Measurements from ENCODE around the gene DLK2. TPM values are rescaled to one million over a fixed set of nuclear protein-coding genes. Genes with fewer than 3 reads are reported as not detected.

Gene DLK2
- total RNA-seq, 2 experiments from 2014 or later = 1.9 to 2.0 TPM

GRCh38 chr6:43494766-43495165 lies 39.4 kb upstream of the DLK2 start:
- ChIA-PET POLR2A (no interaction called here), CTCF (interaction anchor here (0.7 to 6.9 kb wide), 3 partner anchors 11 to 108 kb away, joined by 3 to 65 read pairs (median 4); no protein-coding TSS in a partner anchor)
- Mint-ChIP-seq H3K36me3 (ENCODE audit: low read depth) (peaks cover 8% of the 10 kb centered on the region), H3K27ac (peak overlapping the region; percentile 48), H3K27me3 (no peaks in the 10 kb centered on the region), H3K4me1 (peaks cover 22% of the 10 kb centered on the region), H3K9me3 (ENCODE audit: low read depth) (no peaks in the 10 kb centered on the region), H3K4me3 (no peak overlapping the region)
- DNase-seq = no peak
- intact Hi-C loops (cut with DNase I, micrococcal nuclease) = no loop called here
- no peak for ATAC-seq

GRCh38 chr6:43494321-43494720 lies 39.0 kb upstream of the DLK2 start:
- DNase-seq (no peak), ATAC-seq (no peak)
- H3K4me1 Mint-ChIP-seq = peaks cover 22% of the 10 kb centered on the region
- H3K9me3 Mint-ChIP-seq (ENCODE audit: low read depth) = no peaks in the 10 kb centered on the region
- CTCF ChIA-PET = interaction anchor here (0.8 to 6.9 kb wide), 3 partner anchors 11 to 151 kb away, joined by 3 to 65 read pairs (median 4); no protein-coding TSS in a partner anchor
- POLR2A ChIA-PET = interaction anchor here (0.5 kb wide), 1 partner anchor 31 kb away, joined by 3 read pairs; no protein-coding TSS in a partner anchor
- no peaks in the 10 kb centered on the region for H3K27me3 Mint-ChIP-seq
- no peak overlapping the region for H3K4me3 Mint-ChIP-seq
- intact Hi-C loops (cut with DNase I, micrococcal nuclease) = no loop called here
- no peak overlapping the region for H3K27ac Mint-ChIP-seq
- H3K36me3 Mint-ChIP-seq (ENCODE audit: low read depth) = peaks cover 4% of the 10 kb centered on the region

- peaks cover 22% of the 10 kb centered on the region for H3K4me1 Mint-ChIP-seq
- ChIA-PET CTCF (interaction anchor here (0.6 to 6.9 kb wide), 7 partner anchors 8 to 229 kb away, joined by 3 to 65 read pairs (median 3); partner anchors contain the start of gene TJAP1), POLR2A (interaction anchor here (0.5 kb wide), 1 partner anchor 32 kb away, joined by 3 read pairs; no protein-coding TSS in a partner anchor)
- DNase-seq (no peak), ATAC-seq (no peak)
- intact Hi-C loops (cut with DNase I, micrococcal nuclease) = no loop called here
- no peak overlapping the region for H3K4me3 Mint-ChIP-seq
- no peak overlapping the region for H3K27ac Mint-ChIP-seq
- peaks cover 4% of the 10 kb centered on the region for H3K36me3 Mint-ChIP-seq (ENCODE audit: low read depth)
- no peaks in the 10 kb centered on the region for H3K9me3 Mint-ChIP-seq (ENCODE audit: low read depth)
- no peaks in the 10 kb centered on the region for H3K27me3 Mint-ChIP-seq
Observed at GRCh38 chr6:43493833-43494232, 38.5 kb upstream of the DLK2 start.

- ChIA-PET CTCF (interaction anchor here (0.6 to 6.9 kb wide), 9 partner anchors 8 to 264 kb away, joined by 3 to 65 read pairs (median 3); partner anchors contain the start of gene TJAP1), POLR2A (no interaction called here)
- DNase-seq (no peak), ATAC-seq (no peak)
- H3K4me1 Mint-ChIP-seq = peaks cover 22% of the 10 kb centered on the region
- H3K9me3 Mint-ChIP-seq (ENCODE audit: low read depth) = no peaks in the 10 kb centered on the region
- H3K36me3 Mint-ChIP-seq (ENCODE audit: low read depth) = peaks cover 4% of the 10 kb centered on the region
- H3K27me3 Mint-ChIP-seq = no peaks in the 10 kb centered on the region
- intact Hi-C loops (cut with DNase I, micrococcal nuclease) = no loop called here
- H3K27ac Mint-ChIP-seq = no peak overlapping the region
- no peak overlapping the region for H3K4me3 Mint-ChIP-seq
Observed at GRCh38 chr6:43493230-43493629, 37.9 kb upstream of the DLK2 start.

- Mint-ChIP-seq H3K9me3 (ENCODE audit: low read depth) (no peaks in the 10 kb centered on the region), H3K27me3 (no peaks in the 10 kb centered on the region), H3K4me1 (peaks cover 22% of the 10 kb centered on the region), H3K27ac (no peak overlapping the region), H3K4me3 (no peak overlapping the region), H3K36me3 (ENCODE audit: low read depth) (peaks cover 4% of the 10 kb centered on the region)
- DNase-seq (no peak), ATAC-seq (no peak)
- intact Hi-C loops (cut with DNase I, micrococcal nuclease) = no loop called here
- POLR2A ChIA-PET = no interaction called here
- CTCF ChIA-PET = interaction anchor here (0.7 to 6.9 kb wide), 7 partner anchors 9 to 263 kb away, joined by 3 to 65 read pairs (median 3); no protein-coding TSS in a partner anchor
Observed at GRCh38 chr6:43492673-43493072, 37.3 kb upstream of the DLK2 start.

- intact Hi-C loops (cut with DNase I, micrococcal nuclease) = no loop called here
- Mint-ChIP-seq H3K4me1 (peaks cover 22% of the 10 kb centered on the region), H3K36me3 (ENCODE audit: low read depth) (peaks cover 4% of the 10 kb centered on the region), H3K27me3 (no peaks in the 10 kb centered on the region), H3K4me3 (no peak overlapping the region), H3K27ac (no peak overlapping the region), H3K9me3 (ENCODE audit: low read depth) (no peaks in the 10 kb centered on the region)
- no peak for ATAC-seq
- DNase-seq = no peak
- ChIA-PET POLR2A (no interaction called here), CTCF (interaction anchor here (1.0 to 6.9 kb wide), 5 partner anchors 10 to 193 kb away, joined by 3 to 65 read pairs (median 5); no protein-coding TSS in a partner anchor)
Observed at GRCh38 chr6:43491750-43492661, 36.7 kb upstream of the DLK2 start.

- ATAC-seq (no peak), DNase-seq (no peak)
- CTCF ChIA-PET = interaction anchor here (6.9 kb wide), 1 partner anchor 15 kb away, joined by 65 read pairs; no protein-coding TSS in a partner anchor
- Mint-ChIP-seq H3K36me3 (ENCODE audit: low read depth) (peaks cover 4% of the 10 kb centered on the region), H3K4me1 (peaks cover 22% of the 10 kb centered on the region), H3K27me3 (no peaks in the 10 kb centered on the region), H3K27ac (no peak overlapping the region), H3K4me3 (no peak overlapping the region), H3K9me3 (ENCODE audit: low read depth) (no peaks in the 10 kb centered on the region)
- intact Hi-C loops (cut with DNase I, micrococcal nuclease) = no loop called here
- POLR2A ChIA-PET = interaction anchor here (0.5 kb wide), 1 partner anchor 9 kb away, joined by 4 read pairs; no protein-coding TSS in a partner anchor
Observed at GRCh38 chr6:43490523-43490939, 35.2 kb upstream of the DLK2 start.

- H3K4me3 Mint-ChIP-seq = no peak overlapping the region
- DNase-seq = no peak
- H3K27ac Mint-ChIP-seq = peak overlapping the region; percentile 17
- no peaks in the 10 kb centered on the region for H3K9me3 Mint-ChIP-seq (ENCODE audit: low read depth)
- intact Hi-C loops (cut with DNase I, micrococcal nuclease) = no loop called here
- ATAC-seq = no peak
- ChIA-PET CTCF (interaction anchor here (0.8 to 1.0 kb wide), 2 partner anchors 15 to 37 kb away, joined by 4 read pairs; no protein-coding TSS in a partner anchor), POLR2A (interaction anchor here (1.5 kb wide), 1 partner anchor 14 kb away, joined by 5 read pairs; no protein-coding TSS in a partner anchor)
- peaks cover 4% of the 10 kb centered on the region for H3K36me3 Mint-ChIP-seq (ENCODE audit: low read depth)
- H3K4me1 Mint-ChIP-seq = peaks cover 14% of the 10 kb centered on the region
- H3K27me3 Mint-ChIP-seq = no peaks in the 10 kb centered on the region
Observed at GRCh38 chr6:43489277-43490072, 34.1 kb upstream of the DLK2 start.

- intact Hi-C loops (cut with DNase I, micrococcal nuclease) = no loop called here
- ChIA-PET CTCF (interaction anchor here (0.8 to 1.0 kb wide), 2 partner anchors 16 to 36 kb away, joined by 4 read pairs; no protein-coding TSS in a partner anchor), POLR2A (interaction anchor here (1.5 kb wide), 1 partner anchor 14 kb away, joined by 5 read pairs; no protein-coding TSS in a partner anchor)
- Mint-ChIP-seq H3K27me3 (no peaks in the 10 kb centered on the region), H3K36me3 (ENCODE audit: low read depth) (peaks cover 4% of the 10 kb centered on the region), H3K4me3 (no peak overlapping the region), H3K9me3 (ENCODE audit: low read depth) (no peaks in the 10 kb centered on the region), H3K27ac (no peak overlapping the region), H3K4me1 (peaks cover 8% of the 10 kb centered on the region)
- no peak for DNase-seq
- no peak for ATAC-seq
Observed at GRCh38 chr6:43488667-43489276, 33.4 kb upstream of the DLK2 start.

GRCh38 chr6:43481591-43482236 lies 26.4 kb upstream of the DLK2 start:
- peak; percentile 51 for ATAC-seq
- POLR2A ChIA-PET = interaction anchor here (0.6 kb wide), 3 partner anchors 9 to 395 kb away, joined by 3 to 7 read pairs (median 4); no protein-coding TSS in a partner anchor
- H3K27ac Mint-ChIP-seq = peak overlapping the region; percentile 77

More at GRCh38 chr6:43481591-43482236, 26.4 kb upstream of the DLK2 start:
- Mint-ChIP-seq H3K4me3 (no peak overlapping the region), H3K4me1 (peaks cover 39% of the 10 kb centered on the region), H3K36me3 (ENCODE audit: low read depth) (peaks cover 4% of the 10 kb centered on the region), H3K9me3 (ENCODE audit: low read depth) (no peaks in the 10 kb centered on the region), H3K27me3 (no peaks in the 10 kb centered on the region)
- DNase-seq = peak; percentile 21
- CTCF ChIA-PET = interaction anchor here (0.7 to 2.4 kb wide), 3 partner anchors 25 to 92 kb away, joined by 3 to 11 read pairs (median 3); no protein-coding TSS in a partner anchor
- intact Hi-C loops (cut with DNase I, micrococcal nuclease) = no loop called here
